Common myeloid progenitor, CD34-positive (primary cell): Measurements from ENCODE around the gene BBX.
A peak's percentile ranks its signal among the peaks of the same experiment; 100 is the strongest.
"Not testable (repeated sequence)": the region's sequence is repeated elsewhere in the genome, so short reads cannot be mapped to it uniquely, and the experiment has no call there.

Source experiments
- CTCF ChIA-PET: fragments of 350-600 bp; sonication (Branson Sonifier 250); formaldehyde crosslinking; loops from one replicate; lab custom pipeline; 2021; ENCODE audit warnings: antibody characterized with exemption; lab: Charles Lee
- POLR2A ChIA-PET: fragments of 350-600 bp; sonication (Branson Sonifier 250); formaldehyde crosslinking; loops from one replicate; lab custom pipeline; 2021; ENCODE audit warnings: antibody characterized with exemption; lab: Charles Lee
- DNase-seq, 3 donors: peaks; one replicate each; pipeline versions ENCODE4 v3.0.0 to v3.0.0-alpha.2; 2013
- H3K27ac ChIP-seq, 2 experiments: 1 replicate in 1 of 2; 2 replicates in 1 of 2; pipeline ENCODE4 v1.7.0; 2013; ENCODE audit warnings: inconsistent platforms in 2 of 2, low read length in 2 of 2, mild to moderate bottlenecking in 2 of 2, low read depth in 1 of 2, moderate library complexity in 1 of 2; ENCODE audit not compliant: severe bottlenecking in 2 of 2, insufficient read depth in 1 of 2, poor library complexity in 1 of 2
- H3K27me3 ChIP-seq, 5 experiments: replicated peaks in 2 of 5; 1 replicate in 3 of 5; 2 replicates in 2 of 5; pipeline versions ENCODE4 v1.6.1 to v1.7.0; 2013; ENCODE audit warnings: low read length in 4 of 5, mild to moderate bottlenecking in 2 of 5, moderate library complexity in 2 of 5, inconsistent platforms in 1 of 5; ENCODE audit not compliant: insufficient read depth in 5 of 5, control insufficient read depth in 4 of 5
- H3K36me3 ChIP-seq, 4 experiments: 1 replicate in 2 of 4; 2 replicates in 2 of 4; pipeline versions ENCODE4 v1.6.1 to v1.7.0; 2013; ENCODE audit warnings: low read length in 3 of 4, control low read depth in 1 of 4, mild to moderate bottlenecking in 1 of 4; ENCODE audit not compliant: control insufficient read depth in 4 of 4, insufficient read depth in 4 of 4
- H3K4me1 ChIP-seq, 4 experiments: 1 replicate in 3 of 4; 2 replicates in 1 of 4; pipeline versions ENCODE4 v1.6.1 to v1.7.1; 2013; ENCODE audit warnings: low read length in 3 of 4, mild to moderate bottlenecking in 3 of 4, control low read depth in 1 of 4, inconsistent platforms in 1 of 4, moderate library complexity in 1 of 4; ENCODE audit not compliant: control insufficient read depth in 4 of 4, insufficient read depth in 4 of 4; ENCODE audit errors: control extremely low read depth in 1 of 4
- H3K4me3 ChIP-seq, 7 experiments: 1 replicate in 4 of 7; 2 replicates in 3 of 7; pipeline versions ENCODE4 v1.5.1 to v1.7.0; 2013; ENCODE audit warnings: mild to moderate bottlenecking in 7 of 7, low read length in 6 of 7, moderate library complexity in 6 of 7, inconsistent platforms in 2 of 7, low read depth in 2 of 7, control low read depth in 1 of 7; ENCODE audit not compliant: insufficient read depth in 4 of 7, control insufficient read depth in 1 of 7; ENCODE audit errors: extremely low read depth in 1 of 7
- H3K9me3 ChIP-seq, 5 experiments: 1 replicate in 4 of 5; 2 replicates in 1 of 5; pipeline versions ENCODE4 v1.6.1 to v1.7.1; 2013; ENCODE audit warnings: low read length in 4 of 5, mild to moderate bottlenecking in 2 of 5, inconsistent platforms in 1 of 5, low read depth in 1 of 5, moderate library complexity in 1 of 5; ENCODE audit not compliant: control insufficient read depth in 4 of 5, insufficient read depth in 2 of 5; ENCODE audit errors: control extremely low read depth in 1 of 5
- WGBS: methylation state at CpG from one replicate; pipeline ENCODE4 v1.1.5; 2013; ENCODE audit not compliant: insufficient coverage; 5-methylcytosine and 5-hydroxymethylcytosine counted together

BBX gene

DNA sequence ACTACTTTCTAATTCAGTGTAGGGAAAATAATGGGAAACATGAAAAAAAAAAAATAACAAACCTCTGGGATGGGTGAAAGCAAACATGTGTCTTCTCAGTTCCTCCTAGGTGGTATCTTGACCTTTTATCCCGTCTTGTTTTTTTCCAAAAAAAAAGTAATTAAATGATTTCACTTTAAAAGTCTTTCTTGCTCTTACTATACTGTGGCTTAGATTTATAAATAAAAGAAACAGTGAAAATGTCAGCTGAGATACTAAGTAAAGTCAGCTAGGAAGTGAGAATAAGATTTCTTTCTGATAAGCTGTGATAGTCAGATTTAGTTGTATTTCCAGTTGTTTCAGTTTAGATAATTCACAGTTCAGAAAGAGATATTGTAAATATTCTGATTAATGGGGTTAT, 37.4 kb downstream of the BBX start:
- CTCF ChIA-PET: interaction anchor here (4.8 kb wide), 1 partner anchor 15 kb away, joined by 26 read pairs; no protein-coding TSS in a partner anchor
- H3K36me3 ChIP-seq: peaks cover 0 to 2% (median 0%) of the 10 kb centered on the region in 4 experiments
- no peaks in the 10 kb centered on the region for H3K27me3 ChIP-seq
- DNase-seq: no peak
- no CpG with 5 or more reads among the region's 1 CpG for WGBS
- POLR2A ChIA-PET: no interaction called here
- H3K9me3 ChIP-seq: no peaks in the 10 kb centered on the region
- H3K4me3 ChIP-seq: no peak overlapping the region
- no peak overlapping the region for H3K27ac ChIP-seq
- no peaks in the 10 kb centered on the region for H3K4me1 ChIP-seq

GRCh38 chr3:107561980-107562379, 39.2 kb downstream of the BBX start:
- 96% methylated on average over 4 of the region's 6 CpGs for WGBS
- DNase-seq: peak in 1 of 3 donors; percentile 3
- no peaks in the 10 kb centered on the region for H3K36me3 ChIP-seq
- H3K27me3 ChIP-seq: no peaks in the 10 kb centered on the region
- H3K9me3 ChIP-seq: no peaks in the 10 kb centered on the region
- H3K4me1 ChIP-seq: no peaks in the 10 kb centered on the region
- H3K4me3 ChIP-seq: no peak overlapping the region
- POLR2A ChIA-PET: no interaction called here
- CTCF ChIA-PET: interaction anchor here (2.0 kb wide), 1 partner anchor 11 kb away, joined by 5 read pairs; no protein-coding TSS in a partner anchor
- no peak overlapping the region for H3K27ac ChIP-seq

DNA sequence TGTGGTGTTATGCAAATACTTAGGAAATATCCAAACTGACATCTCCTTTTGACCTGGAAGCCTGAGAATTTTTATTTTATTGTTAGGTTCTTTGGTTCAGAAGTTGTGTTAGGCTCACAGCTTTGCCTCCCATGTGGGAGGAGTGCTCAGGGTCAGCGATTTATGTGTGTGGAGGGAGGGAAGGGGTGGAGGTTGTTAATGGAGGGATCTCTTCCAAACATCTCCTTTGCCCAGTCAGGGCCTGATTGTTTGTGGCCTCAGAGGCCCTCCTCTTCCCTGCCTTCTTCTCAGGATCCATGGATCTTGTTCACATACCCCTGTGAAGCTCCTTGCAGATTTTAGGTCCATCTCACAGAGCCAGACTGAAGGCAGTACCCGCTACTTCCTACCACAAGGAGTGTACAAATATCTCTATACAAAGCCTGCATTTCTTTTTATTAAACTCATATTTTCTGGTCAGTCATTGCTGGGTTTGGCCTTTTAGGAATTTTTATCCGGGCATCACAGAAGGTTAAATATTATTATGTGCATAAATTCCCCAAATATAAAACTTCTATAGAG, 40.3 kb downstream of the BBX start:
- ChIA-PET POLR2A (no interaction called here), CTCF (interaction anchor here (0.6 to 2.0 kb wide), 2 partner anchors 12 to 189 kb away, joined by 3 to 5 read pairs; no protein-coding TSS in a partner anchor)
- WGBS: 100% methylated on average over 1 of the region's 3 CpGs
- no peaks in the 10 kb centered on the region for H3K9me3 ChIP-seq
- no peaks in the 10 kb centered on the region for H3K36me3 ChIP-seq
- peak in 2 of 3 donors; percentile 8 to 10 for DNase-seq
- no peak overlapping the region for H3K27ac ChIP-seq
- H3K4me3 ChIP-seq: no peak overlapping the region
- H3K4me1 ChIP-seq: no peaks in the 10 kb centered on the region
- H3K27me3 ChIP-seq: no peaks in the 10 kb centered on the region

DNA sequence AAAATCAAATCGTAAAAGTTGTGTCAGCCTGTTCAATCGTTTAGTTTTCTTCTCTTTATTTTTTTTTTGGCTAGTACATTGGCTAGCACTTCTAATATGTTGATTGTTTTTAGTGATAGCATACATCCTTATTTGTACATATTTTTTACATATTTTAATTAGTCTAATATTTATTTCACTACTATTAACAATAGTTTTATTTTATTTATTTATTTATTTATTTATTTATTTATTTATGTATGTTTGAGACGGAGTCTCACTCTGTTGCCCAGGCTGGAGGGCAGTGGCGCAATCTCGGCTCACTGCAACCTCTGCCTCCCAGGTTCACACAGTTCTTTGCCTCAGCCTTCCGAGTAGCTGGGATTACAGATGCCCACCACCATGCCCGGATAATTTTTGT, 42.5 kb downstream of the BBX start:
- H3K4me1 ChIP-seq, H3K36me3 ChIP-seq, H3K4me3 ChIP-seq, POLR2A ChIA-PET, H3K9me3 ChIP-seq, H3K27me3 ChIP-seq, H3K27ac ChIP-seq, DNase-seq: not testable (repeated sequence)
- CTCF ChIA-PET: interaction anchor here (1.1 to 1.6 kb wide), 2 partner anchors 9 to 293 kb away, joined by 3 to 4 read pairs; no protein-coding TSS in a partner anchor
- 100% methylated on average over 2 of the region's 7 CpGs for WGBS

DNA sequence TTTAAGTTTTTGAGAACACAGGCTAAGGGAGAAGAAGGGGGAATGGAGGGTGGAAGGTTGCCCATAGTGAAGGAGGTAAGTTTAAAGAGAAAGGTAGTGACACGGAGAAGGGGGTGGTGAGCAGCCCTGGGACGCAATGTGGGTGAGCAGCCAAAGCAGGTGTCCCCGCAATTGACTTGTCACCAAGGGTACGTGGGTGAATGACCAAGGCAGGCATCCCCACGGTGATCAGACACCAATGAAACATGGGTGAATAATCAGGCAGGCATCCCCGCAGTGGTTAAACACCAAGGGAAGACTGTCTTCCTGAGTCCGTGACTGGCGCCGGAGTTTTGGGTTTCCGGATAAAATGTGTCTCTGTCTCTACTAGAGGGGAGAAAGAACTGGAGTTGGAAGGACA, 48.3 kb downstream of the BBX start:
- H3K9me3 ChIP-seq, CTCF ChIA-PET, DNase-seq, H3K4me1 ChIP-seq, H3K4me3 ChIP-seq, H3K36me3 ChIP-seq, POLR2A ChIA-PET, H3K27me3 ChIP-seq, H3K27ac ChIP-seq: not testable (repeated sequence)
- 97% methylated on average over 10 of the region's 10 CpGs for WGBS

- WGBS: over 99% methylated on average over 9 of the region's 9 CpGs
- CTCF ChIA-PET, H3K4me3 ChIP-seq, H3K9me3 ChIP-seq, POLR2A ChIA-PET, DNase-seq, H3K27me3 ChIP-seq, H3K4me1 ChIP-seq, H3K27ac ChIP-seq, H3K36me3 ChIP-seq: not testable (repeated sequence)
Measured at GRCh38 chr3:107571492-107571891, 48.7 kb downstream of the BBX start.

GRCh38 chr3:107574650-107575049, 51.9 kb downstream of the BBX start:
- no peak overlapping the region for H3K4me3 ChIP-seq
- no peaks in the 10 kb centered on the region for H3K4me1 ChIP-seq
- no peaks in the 10 kb centered on the region for H3K9me3 ChIP-seq
- no peak overlapping the region for H3K27ac ChIP-seq
- H3K27me3 ChIP-seq: no peaks in the 10 kb centered on the region
- ChIA-PET CTCF (interaction anchor here (0.8 to 4.5 kb wide), 18 partner anchors 9 to 339 kb away, joined by 3 to 26 read pairs (median 4); no protein-coding TSS in a partner anchor), POLR2A (no interaction called here)
- DNase-seq: peak; percentile 24 to 41 (median 32)
- peaks cover 0 to 3% (median 0%) of the 10 kb centered on the region in 4 experiments for H3K36me3 ChIP-seq
